GM18526 (cell line): ENCODE results near the gene USP34.

Experiments used
- POLR2A ChIP-seq: IDR thresholded peaks from 3 replicates; pipeline ENCODE4 v1.6.1; 2011; ENCODE audit not compliant: insufficient read length; ENCODE audit errors: extremely low read depth

Gene USP34

GRCh38 chr2:61295981-61296380 is 174.9 kb downstream of the USP34 start:
- TF ChIP-seq POLR2A, result no peak

- TF ChIP-seq POLR2A, result no peak
These were observed 178.9 kb downstream of the USP34 start for GRCh38 chr2:61291851-61292575.

DNA sequence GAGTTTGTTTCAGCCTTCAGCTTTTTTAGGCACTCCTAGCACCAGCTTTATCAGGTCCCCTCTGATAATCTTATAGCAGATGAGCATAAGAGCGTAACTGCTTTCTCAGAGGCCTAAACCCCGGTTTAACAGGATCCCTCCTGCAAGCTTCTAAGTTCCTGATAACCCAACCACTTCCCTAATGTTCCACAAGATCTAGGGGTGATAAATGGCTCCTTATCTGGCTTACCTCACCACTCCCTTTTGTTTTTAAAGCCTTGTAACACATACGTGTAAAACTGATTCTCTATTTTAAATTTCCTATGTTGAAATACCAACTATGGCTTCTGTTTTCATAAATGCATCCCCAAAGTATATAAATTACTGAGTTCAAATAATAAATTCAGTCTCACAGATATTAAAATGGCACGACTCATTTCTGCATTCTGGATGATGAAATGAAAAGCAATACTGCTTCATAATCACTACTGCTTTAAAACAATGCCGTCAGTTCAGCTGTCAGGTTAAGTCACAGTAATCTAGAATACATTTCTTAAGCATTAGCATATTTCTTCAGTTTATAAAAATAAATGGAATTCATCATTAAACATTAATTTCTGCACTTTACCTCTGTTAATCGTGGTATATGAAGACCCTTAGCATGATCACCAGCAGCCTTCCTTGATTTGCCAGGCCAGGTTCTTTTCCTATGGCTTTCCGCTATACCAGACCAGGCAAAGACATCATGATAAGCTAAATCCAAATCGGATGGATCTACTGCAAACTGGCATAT is 182.6 kb downstream of the USP34 start:
- no peak for TF ChIP-seq POLR2A

GRCh38 chr2:61287254-61287653 is 183.6 kb downstream of the USP34 start:
- no peak for TF ChIP-seq POLR2A

DNA sequence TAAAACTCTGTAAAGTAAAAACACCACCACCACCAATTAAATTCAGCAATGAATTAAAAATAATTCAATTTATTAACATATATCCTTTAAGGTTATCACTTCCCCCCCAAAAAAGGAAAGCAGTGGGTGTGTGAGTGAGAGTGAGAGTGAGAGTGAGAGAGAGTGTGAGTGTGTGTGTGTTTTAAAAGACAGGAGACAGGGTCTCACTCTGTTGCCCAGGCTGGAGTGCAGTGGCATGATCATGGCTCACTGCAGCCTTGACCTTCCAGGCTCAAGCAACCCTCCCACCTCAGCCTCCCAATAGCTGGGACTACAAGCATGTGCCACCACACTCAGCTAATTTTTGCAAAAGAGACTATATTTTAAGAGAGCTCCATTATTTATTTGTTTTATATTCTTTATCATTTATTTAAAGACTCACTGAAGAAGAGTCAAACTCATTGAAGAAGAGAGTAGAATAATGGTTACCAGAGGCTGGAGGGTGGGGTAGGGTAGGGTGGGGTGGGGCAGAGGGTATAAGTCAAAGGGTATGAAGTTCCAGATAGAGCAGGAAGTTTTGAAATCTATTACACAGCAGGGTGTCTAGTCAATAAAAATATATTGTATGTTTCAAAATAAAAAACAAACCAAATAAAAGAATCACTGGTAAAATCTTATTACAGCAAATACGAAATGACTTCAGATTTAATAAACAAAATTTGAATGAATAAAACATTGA is 187.3 kb downstream of the USP34 start:
- no peak for TF ChIP-seq POLR2A

GRCh38 chr2:61282104-61282590 is 188.7 kb downstream of the USP34 start:
- no peak for TF ChIP-seq POLR2A

- TF ChIP-seq POLR2A, result no peak
These were observed 189.6 kb downstream of the USP34 start for GRCh38 chr2:61281321-61281720.

DNA sequence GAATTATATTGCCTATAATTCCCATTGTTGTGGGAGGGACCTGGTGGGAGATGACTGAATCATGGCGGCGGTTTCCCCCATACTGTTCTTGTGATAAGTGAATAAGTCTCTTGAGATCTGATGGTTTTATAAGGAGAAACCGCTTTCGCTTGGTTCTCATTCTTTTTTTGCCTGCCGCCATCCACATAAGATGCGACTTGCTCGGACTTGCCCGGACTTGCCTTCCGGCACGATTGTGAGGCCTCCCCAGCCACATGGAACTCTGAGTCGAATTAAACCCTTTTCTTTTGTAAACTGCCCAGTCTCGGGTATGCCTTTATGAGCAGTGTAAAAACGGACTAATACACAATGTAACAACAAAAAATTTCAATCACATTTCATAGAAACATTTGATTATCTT is 193.1 kb downstream of the USP34 start:
- no peak for TF ChIP-seq POLR2A

DNA sequence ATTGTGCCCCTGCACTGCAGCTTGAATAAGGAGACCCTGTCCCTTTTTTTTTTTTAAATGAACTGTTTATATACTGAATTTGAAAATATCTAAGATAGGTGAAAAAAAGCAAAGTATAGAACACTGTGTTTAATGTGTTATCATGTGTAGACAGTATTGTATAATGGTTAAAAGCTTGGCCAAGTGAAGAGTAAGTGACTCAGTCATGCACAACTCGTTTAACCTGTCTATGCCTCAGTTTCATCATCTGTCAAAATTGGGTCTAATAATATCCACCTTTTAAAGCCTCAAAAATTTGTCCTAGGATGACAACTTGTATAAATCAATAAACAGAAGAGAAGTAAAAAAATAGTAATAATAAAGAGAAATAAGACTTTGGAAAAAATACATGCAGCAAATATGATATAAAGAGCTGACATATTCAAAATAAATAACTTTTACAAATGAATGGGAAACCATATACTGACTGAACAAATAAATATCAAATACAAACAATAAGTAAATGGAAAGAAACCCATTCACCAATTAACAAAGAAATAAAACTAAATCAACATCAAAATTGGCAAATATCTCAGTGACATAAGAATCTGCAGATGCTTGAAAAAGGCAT is 195.2 kb downstream of the USP34 start:
- TF ChIP-seq POLR2A, result no peak

DNA sequence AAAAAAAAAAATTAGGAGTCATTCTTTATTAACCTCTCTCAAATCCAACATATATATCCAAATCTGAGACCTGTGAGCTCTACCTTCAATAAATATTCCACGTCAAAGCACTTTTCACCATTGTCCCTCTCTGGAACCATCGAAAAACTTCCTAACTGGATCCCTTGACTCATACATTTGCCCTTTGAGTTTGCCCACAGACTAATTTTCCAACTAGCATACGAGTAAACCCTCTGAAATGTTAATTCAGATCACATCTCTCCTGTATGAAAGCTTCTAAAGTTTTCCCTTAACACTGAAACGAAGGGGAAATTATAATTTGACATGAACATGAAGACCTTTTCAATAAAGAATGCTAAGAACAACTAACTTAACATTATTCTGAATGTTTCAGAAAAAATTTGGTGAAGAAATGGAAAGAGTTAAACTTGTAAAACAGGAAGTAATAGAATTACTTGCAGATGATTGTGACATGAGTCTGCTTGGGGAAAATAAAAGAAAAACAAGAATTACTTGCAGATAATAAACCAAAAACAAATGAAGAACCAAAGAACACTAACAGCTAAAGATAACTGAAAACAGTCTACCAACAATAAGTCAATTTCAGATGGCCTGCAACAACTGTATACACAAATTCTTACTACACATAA is 198.3 kb downstream of the USP34 start:
- no peak for TF ChIP-seq POLR2A

DNA sequence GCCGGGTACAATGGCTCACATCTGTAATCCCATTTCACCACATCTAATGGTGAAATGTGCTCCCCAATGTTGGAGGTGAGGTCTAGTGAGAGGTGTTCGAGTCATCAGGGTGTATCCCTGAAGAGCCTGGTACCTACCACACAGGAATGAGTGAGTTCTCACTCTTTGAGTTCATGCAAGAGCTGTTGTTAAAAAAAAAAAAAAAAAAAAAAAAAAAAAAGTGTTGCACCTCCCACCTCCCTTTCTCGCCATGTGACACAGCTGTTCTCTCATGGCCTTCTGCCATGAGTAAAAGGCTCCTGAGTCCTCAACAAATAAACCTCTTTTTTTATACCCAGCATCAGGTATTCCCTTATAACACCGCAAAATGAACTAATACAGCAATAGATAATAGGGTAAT is 202.6 kb downstream of the USP34 start:
- TF ChIP-seq POLR2A, result no peak

DNA sequence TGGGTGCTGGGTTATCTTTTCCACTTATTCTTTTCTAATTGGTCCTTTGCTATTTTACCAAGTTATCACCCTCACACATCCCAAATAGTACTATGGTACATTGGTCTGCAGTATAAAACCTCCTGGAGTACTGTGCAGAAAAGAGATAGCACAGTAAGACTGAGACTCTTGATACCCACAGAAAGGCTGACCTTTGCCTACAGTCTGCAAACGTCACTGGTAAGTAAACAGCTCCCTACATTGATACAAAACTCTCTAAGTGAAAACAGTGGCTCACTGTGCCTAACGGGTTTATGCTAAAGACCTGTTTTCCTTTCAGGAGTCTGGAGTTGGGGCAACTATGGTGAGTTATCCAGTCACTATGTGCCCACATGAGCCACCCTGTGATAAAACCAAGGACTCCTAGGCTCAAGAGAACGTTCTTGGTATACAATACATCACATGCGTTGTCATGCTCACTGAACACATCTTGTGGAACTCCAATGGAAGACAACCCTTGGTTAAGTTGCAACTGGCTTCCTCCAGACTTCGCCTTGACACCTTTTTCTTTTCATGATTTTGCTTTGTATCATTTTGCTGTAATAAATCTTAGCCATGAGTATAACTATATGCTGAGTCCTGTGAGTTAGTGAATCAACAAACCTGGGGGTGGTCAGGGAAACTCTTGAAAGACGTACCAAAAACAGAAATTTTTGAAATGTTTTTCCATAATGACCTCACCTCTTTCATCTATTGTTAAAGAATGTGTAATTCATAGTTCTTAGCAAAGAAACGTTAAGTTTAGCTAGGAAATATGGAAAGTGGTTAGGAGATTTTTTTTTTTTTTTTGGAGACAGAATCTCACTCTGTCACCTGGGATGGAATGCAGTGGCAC is 204.0 kb downstream of the USP34 start:
- no peak for TF ChIP-seq POLR2A

GRCh38 chr2:61263830-61264229 is 207.1 kb downstream of the USP34 start:
- no peak for TF ChIP-seq POLR2A

DNA sequence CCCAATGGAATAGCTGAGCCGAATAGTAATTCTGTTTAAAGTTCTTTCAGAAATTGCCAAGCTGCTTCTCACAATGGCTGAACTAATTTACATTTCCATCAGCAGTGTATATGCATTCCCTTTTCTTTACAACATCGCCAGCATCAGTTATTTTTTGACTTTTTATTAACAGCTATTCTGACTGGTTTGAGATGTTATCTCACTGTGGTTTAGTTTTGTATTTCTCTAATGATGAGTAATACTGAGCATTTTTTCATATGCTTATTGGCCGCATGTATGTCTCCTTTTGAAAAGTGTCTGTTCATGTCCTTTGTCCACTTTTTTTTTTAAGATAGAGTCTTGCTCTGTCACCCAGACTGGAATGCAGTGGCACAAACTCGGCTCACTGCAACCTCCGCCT is 208.2 kb downstream of the USP34 start:
- no peak for TF ChIP-seq POLR2A
